Gastrocnemius medialis (tissue), 4 donors: ENCODE data around the gene RNF26.

Experiments
- CTCF ChIP-seq, 5 experiments: fragments of 450-650 bp in 3 of 5; fragments of 200-600 bp in 2 of 5; sonication (generic) in 2 of 5; IDR thresholded peaks in 4 of 5; conservative IDR thresholded peaks in 1 of 5; 1 replicate in 4 of 5; 2 replicates in 1 of 5; pipeline ENCODE4 v1.5.1; 2016 to 2019; ENCODE audit warnings: antibody characterized with exemption in 5 of 5, mild to moderate bottlenecking in 3 of 5, moderate library complexity in 3 of 5
- POLR2A ChIP-seq, 2 donors: fragments of 450-650 bp; IDR thresholded peaks; one replicate each; pipeline ENCODE4 v1.6.1; 2017; ENCODE audit warnings: antibody characterized with exemption in 2 of 2, mild to moderate bottlenecking in 2 of 2, moderate library complexity in 2 of 2

- TF ChIP-seq CTCF (IDR thresholded peaks at IDR 0.05 in 4 of 5, conservative IDR thresholded peaks at IDR 0.05 in 1 of 5) (no peak), POLR2A (IDR thresholded peaks at IDR 0.05) (no peak)
Measured at GRCh38 chr11:119329320-119329719, 5.0 kb upstream of the RNF26 start.
